A549 (cell line): ENCODE results near the gene SMIM20. TPM values are rescaled to one million over a fixed set of nuclear protein-coding genes. Genes with fewer than 3 reads are reported as not detected.

ENCODE experiments used
- ATAC-seq, 2 experiments: fragments of 200-7000 bp in 1 of 2; fragments of >200 bp in 1 of 2; cut with Nextera tagmentation in 1 of 2; cut with Tn5 transposase in 1 of 2; 3 replicates each; pipeline versions ENCODE4 v1.8.0 to v1.9.1; 2018 to 2020; ENCODE audit warnings: mild to moderate bottlenecking in 1 of 2, moderate library complexity in 1 of 2
- CTCF ChIA-PET: fragments of 300-600 bp; sonication (Branson Sonifier 250); formaldehyde crosslinking; extraction: SDS; loops from one replicate; lab custom pipeline; 2021; ENCODE audit warnings: antibody characterized with exemption, inconsistent platforms; lab: Yijun Ruan, JAX
- POLR2A ChIA-PET: fragments of 350-600 bp; formaldehyde crosslinking; extraction: SDS; loops from one replicate; lab custom pipeline; 2021; ENCODE audit warnings: antibody characterized with exemption, inconsistent platforms; lab: Yijun Ruan, JAX
- DNase-seq, 2 experiments: peaks; one replicate each; pipeline versions ENCODE4 v3.0.0 to v3.0.0-alpha.2; 2011 to 2016; ENCODE audit warnings: low read depth in 1 of 2, low spot score in 1 of 2
- FAIRE-seq: peaks from 2 replicates; lab custom pipeline; 2011; peaks lifted over from hg19 to GRCh38; lab: Jason Lieb, UNC
- H3K27ac ChIP-seq, 2 experiments: fragments of >200 bp; sonication (Bioruptor Twin); formaldehyde crosslinking; 3 replicates each; pipeline ENCODE4 v1.5.1; 2016 to 2017
- H3K4me1 ChIP-seq: fragments of >200 bp; sonication (Bioruptor Twin); formaldehyde crosslinking; 3 replicates; pipeline ENCODE4 v1.6.1; 2016
- H3K4me2 ChIP-seq: fragments of >200 bp; sonication (Bioruptor Twin); formaldehyde crosslinking; 3 replicates; pipeline ENCODE4 v1.6.1; 2016
- H3K4me3 ChIP-seq: fragments of >200 bp; sonication (Bioruptor Twin); formaldehyde crosslinking; 3 replicates; pipeline ENCODE4 v1.5.1; 2016
- H3K9me3 ChIP-seq: fragments of >200 bp; sonication (Bioruptor Twin); formaldehyde crosslinking; 3 replicates; pipeline ENCODE4 v1.6.1; 2016
- CBX2 ChIP-seq: fragments of 200-600 bp; sonication (generic); IDR thresholded peaks from 2 replicates; pipeline ENCODE4 v1.6.1; 2016; ENCODE audit warnings: low read depth, mild to moderate bottlenecking, borderline replicate concordance
- CEBPB ChIP-seq, 2 experiments: fragments of >200 bp in 1 of 2; sonication (Bioruptor Twin) in 1 of 2; formaldehyde crosslinking in 1 of 2; IDR thresholded peaks; 2 replicates each; pipeline ENCODE4 v1.6.1; 2012 to 2016
- CHD2 ChIP-seq: fragments of 150-350 bp; IDR thresholded peaks from 2 replicates; pipeline ENCODE4 v1.6.1; 2014; ENCODE audit warnings: low read length; ENCODE audit not compliant: partially characterized antibody
- CHD4 ChIP-seq: fragments of 200-600 bp; sonication (generic); IDR thresholded peaks from 2 replicates; pipeline ENCODE4 v1.6.1; 2016; ENCODE audit warnings: antibody characterized with exemption, mild to moderate bottlenecking, borderline replicate concordance
- EP300 ChIP-seq, 2 experiments: fragments of >200 bp; sonication (Bioruptor Twin); formaldehyde crosslinking; IDR thresholded peaks; 2 replicates in 1 of 2; 3 replicates in 1 of 2; pipeline ENCODE4 v1.6.1; 2016 to 2017
- FOSB ChIP-seq: fragments of 250-450 bp; sonication (Bioruptor Pico); IDR thresholded peaks from 2 replicates; pipeline ENCODE4 v1.5.0; 2020; ENCODE audit warnings: mild to moderate bottlenecking, moderate library complexity
- JUN ChIP-seq, 2 experiments: fragments of >200 bp; sonication (Bioruptor Twin); formaldehyde crosslinking; IDR thresholded peaks; 2 replicates in 1 of 2; 3 replicates in 1 of 2; pipeline ENCODE4 v1.6.1; 2016 to 2017
- JUNB ChIP-seq: fragments of >200 bp; sonication (Bioruptor Twin); formaldehyde crosslinking; IDR thresholded peaks from 2 replicates; pipeline ENCODE4 v1.6.1; 2016
- NR3C1 ChIP-seq: fragments of >200 bp; sonication (Bioruptor Twin); formaldehyde crosslinking; IDR thresholded peaks from 3 replicates; pipeline ENCODE4 v1.6.1; 2017
- PHF8 ChIP-seq: fragments of 200-600 bp; sonication (generic); IDR thresholded peaks from 2 replicates; pipeline ENCODE4 v1.6.1; 2016; ENCODE audit warnings: low read depth, mild to moderate bottlenecking, antibody characterized with exemption, moderate library complexity, borderline replicate concordance
- RARB ChIP-seq: fragments of 250-450 bp; sonication (Bioruptor Pico); IDR thresholded peaks from 2 replicates; pipeline ENCODE4 v1.8.0; 2021; ENCODE audit warnings: mild to moderate bottlenecking, moderate library complexity
- RFX5 ChIP-seq: fragments of 450-650 bp; IDR thresholded peaks from 2 replicates; pipeline ENCODE4 v1.7.1; 2014; ENCODE audit warnings: antibody characterized with exemption, mild to moderate bottlenecking, moderate library complexity
- TP53 ChIP-seq: fragments of 250-450 bp; sonication (Bioruptor Pico); IDR thresholded peaks from 2 replicates; pipeline ENCODE4 v1.5.0; 2021; ENCODE audit warnings: mild to moderate bottlenecking, moderate library complexity
- ZC3H11A ChIP-seq: fragments of 450-650 bp; IDR thresholded peaks from 2 replicates; pipeline ENCODE4 v1.6.1; 2014; ENCODE audit warnings: antibody characterized with exemption, mild to moderate bottlenecking
- WGBS: methylation state at CpG from one replicate; pipeline ENCODE4 v1.1.6; 2017; ENCODE audit errors: missing lambda C conversion rate; 5-methylcytosine and 5-hydroxymethylcytosine counted together
- polyA plus RNA-seq, 4 experiments: library from polyadenylated mRNA; depleted of rRNA in 3 of 4; stranded (reverse); fragments of >200 nt; fragmentation: RNase III in 1 of 4; extraction: RNeasy Plus Mini Kit Qiagen cat#74134 plus additional on column Dnase treatment in 1 of 4; gene quantifications; 2 replicates in 3 of 4; 3 replicates in 1 of 4; pipeline ENCODE4 v1.2.3, GENCODE V29; 2011 to 2017
- TF ChIP-seq, protein P1 (sequence below): IDR thresholded peaks from 2 replicates; pipeline ENCODE4 v1.6.1; 2012
- TF ChIP-seq, protein P2 (sequence below): fragments of 150-350 bp; IDR thresholded peaks from 2 replicates; pipeline ENCODE4 v1.6.1; 2014; ENCODE audit warnings: low read depth, mild to moderate bottlenecking, low read length
- TF ChIP-seq, protein P3 (sequence below): IDR thresholded peaks from 2 replicates; pipeline ENCODE4 v1.6.1; 2012; ENCODE audit warnings: low read depth, borderline replicate concordance
- TF ChIP-seq, protein P4 (sequence below): fragments of >200 bp; sonication (Bioruptor Twin); formaldehyde crosslinking; IDR thresholded peaks from 3 replicates; pipeline ENCODE4 v1.6.1; 2016
- TF ChIP-seq, protein P5 (sequence below): IDR thresholded peaks from 2 replicates; pipeline ENCODE4 v1.6.1; 2012
- TF ChIP-seq, protein P6 (sequence below): fragments of 250-450 bp; sonication (Bioruptor Pico); IDR thresholded peaks from 2 replicates; pipeline ENCODE4 v1.5.0; 2021; ENCODE audit warnings: mild to moderate bottlenecking, moderate library complexity, borderline replicate concordance

SMIM20 gene
- polyA plus RNA-seq, 2 of the 4 experiments (the other 2 are of a cell fraction), result 32.9 to 50.5 TPM

DNA sequence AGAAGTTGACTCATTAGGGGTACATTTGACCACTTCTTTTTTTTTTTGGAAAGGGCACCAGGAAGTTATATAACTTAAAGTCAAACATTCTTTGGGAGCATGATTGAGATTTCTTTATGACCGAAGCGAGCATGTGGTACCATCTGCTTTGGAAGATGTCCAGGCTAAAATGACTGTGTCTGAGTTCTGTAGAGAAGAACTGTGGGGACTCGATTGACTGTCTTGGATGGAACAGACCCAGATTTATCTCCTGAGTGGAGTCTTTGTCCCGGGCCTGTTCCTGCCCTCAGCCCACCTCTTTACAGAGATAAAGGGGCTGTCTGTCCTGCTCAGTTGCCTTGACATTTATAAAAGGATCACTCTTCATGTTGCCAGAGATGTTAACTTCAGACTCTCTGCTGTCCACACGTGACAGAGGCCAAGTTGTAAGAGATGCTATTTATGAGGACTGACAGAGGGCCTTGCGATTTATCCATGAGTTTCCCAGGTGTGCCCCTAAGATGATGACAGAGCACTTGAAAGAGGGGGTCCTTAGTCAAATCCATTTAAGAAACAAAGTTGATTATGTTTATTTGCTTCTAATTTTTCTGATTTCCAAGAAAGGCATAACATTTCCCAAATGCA lies 16.8 kb downstream of the SMIM20 start:
- Histone ChIP-seq H3K4me1 (no peaks in the 10 kb centered on the region), H3K27ac (no peak overlapping the region), H3K4me2 (no peak overlapping the region), H3K4me3 (no peak overlapping the region)
- DNase-seq, result no peak
- WGBS, result 83% methylated on average over 6 of the region's 6 CpGs
- no peak for ATAC-seq
- no peak for FAIRE-seq
- TF ChIP-seq NR3C1 (no peak), CBX2 (no peak), CEBPB (IDR thresholded peaks at IDR 0.05) (no peak)
- TF ChIP-seq, protein P1, sequence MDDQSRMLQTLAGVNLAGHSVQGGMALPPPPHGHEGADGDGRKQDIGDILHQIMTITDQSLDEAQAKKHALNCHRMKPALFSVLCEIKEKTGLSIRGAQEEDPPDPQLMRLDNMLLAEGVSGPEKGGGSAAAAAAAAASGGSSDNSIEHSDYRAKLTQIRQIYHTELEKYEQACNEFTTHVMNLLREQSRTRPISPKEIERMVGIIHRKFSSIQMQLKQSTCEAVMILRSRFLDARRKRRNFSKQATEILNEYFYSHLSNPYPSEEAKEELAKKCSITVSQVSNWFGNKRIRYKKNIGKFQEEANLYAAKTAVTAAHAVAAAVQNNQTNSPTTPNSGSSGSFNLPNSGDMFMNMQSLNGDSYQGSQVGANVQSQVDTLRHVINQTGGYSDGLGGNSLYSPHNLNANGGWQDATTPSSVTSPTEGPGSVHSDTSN, result no peak
- TF ChIP-seq, all 56 proteins: peak for 0
- no peaks in the 10 kb centered on the region for H3K9me3 ChIP-seq
- ChIA-PET CTCF (no interaction called here), POLR2A (no interaction called here)

DNA sequence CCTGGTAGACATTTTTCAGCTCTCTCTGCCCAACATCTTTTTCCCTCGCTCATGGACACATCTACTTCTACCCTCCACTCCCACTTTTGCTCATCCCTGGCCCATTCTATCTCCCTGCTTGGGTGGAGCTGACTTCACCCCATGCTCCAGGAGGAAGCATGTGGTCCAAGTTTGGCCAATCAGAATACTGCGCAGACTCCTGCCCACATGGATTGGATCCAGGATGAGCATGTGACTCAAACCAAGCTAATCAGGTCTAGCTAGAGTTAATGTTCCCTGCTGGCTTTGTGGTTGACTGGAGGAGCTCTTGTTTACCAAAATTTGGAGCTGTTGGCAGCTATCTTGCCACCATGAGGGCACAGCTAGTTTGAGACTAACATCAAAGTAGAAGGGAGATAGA lies 22.7 kb downstream of the SMIM20 start:
- FAIRE-seq (no peak), DNase-seq (no peak), ATAC-seq (no peak)
- no peaks in the 10 kb centered on the region for H3K9me3 ChIP-seq
- ChIA-PET POLR2A (no interaction called here), CTCF (no interaction called here)
- H3K4me2 ChIP-seq, result no peak overlapping the region
- no peaks in the 10 kb centered on the region for H3K4me1 ChIP-seq
- H3K4me3 ChIP-seq, result no peak overlapping the region
- TF ChIP-seq, protein P2, sequence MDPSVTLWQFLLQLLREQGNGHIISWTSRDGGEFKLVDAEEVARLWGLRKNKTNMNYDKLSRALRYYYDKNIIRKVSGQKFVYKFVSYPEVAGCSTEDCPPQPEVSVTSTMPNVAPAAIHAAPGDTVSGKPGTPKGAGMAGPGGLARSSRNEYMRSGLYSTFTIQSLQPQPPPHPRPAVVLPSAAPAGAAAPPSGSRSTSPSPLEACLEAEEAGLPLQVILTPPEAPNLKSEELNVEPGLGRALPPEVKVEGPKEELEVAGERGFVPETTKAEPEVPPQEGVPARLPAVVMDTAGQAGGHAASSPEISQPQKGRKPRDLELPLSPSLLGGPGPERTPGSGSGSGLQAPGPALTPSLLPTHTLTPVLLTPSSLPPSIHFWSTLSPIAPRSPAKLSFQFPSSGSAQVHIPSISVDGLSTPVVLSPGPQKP, result no peak
- no peak for TF ChIP-seq TP53 (CRISPR knock-in tag)
- no peak for TF ChIP-seq EP300 (IDR thresholded peaks at IDR 0.05)
- whole genome bisulfite sequencing, result 79% methylated on average over 2 of the region's 2 CpGs
- H3K27ac ChIP-seq, result no peak overlapping the region

DNA sequence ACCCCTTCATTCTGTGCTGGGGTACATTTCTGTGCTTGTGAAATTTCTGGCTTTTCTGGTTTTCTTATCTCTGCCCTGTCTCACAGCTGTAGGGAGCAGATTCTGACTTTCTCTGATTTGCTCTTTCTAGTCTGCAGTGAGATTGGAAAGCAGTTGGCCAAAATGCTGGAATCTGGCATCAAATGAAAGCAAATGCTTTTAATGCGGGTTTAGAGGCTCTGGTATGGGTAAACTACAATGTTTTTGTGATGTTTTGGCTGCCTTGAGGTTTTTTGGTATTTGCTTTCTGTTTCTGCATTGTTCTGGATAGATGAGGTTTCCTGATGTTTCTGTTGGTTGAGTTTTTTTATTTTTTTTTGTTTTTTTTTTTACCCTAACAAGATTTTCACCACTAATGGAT lies 23.8 kb downstream of the SMIM20 start:
- POLR2A ChIA-PET, result no interaction called here
- no peak for FAIRE-seq
- Histone ChIP-seq H3K4me2 (no peak overlapping the region), H3K27ac (no peak overlapping the region), H3K9me3 (no peaks in the 10 kb centered on the region), H3K4me1 (no peaks in the 10 kb centered on the region), H3K4me3 (no peak overlapping the region)
- 19% methylated on average over 1 of the region's 1 CpG for WGBS
- DNase-seq, result no peak
- CTCF ChIA-PET, result no interaction called here
- no peak for ATAC-seq
- no peak for TF ChIP-seq PHF8
- TF ChIP-seq JUN (IDR thresholded peaks at IDR 0.05), result no peak
- TF ChIP-seq NR3C1, result no peak
- TF ChIP-seq, protein P3, sequence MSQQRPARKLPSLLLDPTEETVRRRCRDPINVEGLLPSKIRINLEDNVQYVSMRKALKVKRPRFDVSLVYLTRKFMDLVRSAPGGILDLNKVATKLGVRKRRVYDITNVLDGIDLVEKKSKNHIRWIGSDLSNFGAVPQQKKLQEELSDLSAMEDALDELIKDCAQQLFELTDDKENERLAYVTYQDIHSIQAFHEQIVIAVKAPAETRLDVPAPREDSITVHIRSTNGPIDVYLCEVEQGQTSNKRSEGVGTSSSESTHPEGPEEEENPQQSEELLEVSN, result no peak

DNA sequence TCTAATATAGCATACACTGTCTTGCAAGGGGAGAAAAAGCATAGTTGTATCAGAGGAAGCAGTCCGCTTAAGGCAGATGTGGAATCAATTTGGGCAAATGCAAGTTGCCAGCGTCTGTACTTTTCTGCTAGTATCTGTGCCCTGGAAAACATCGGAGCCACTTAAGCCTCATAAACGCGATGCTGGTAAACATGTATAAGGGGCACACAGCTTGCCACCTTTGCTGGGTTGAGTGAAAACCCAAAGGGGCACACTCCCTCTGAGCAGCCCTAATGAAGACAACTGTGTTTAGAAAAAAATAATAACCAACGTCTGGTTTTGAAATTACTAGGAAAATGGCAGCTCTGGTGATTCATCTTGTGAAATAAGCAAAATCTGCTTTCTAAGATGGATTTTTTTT lies 24.3 kb downstream of the SMIM20 start:
- 66% methylated on average over 6 of the region's 6 CpGs for WGBS
- TF ChIP-seq, protein P2, result no peak
- no peak for TF ChIP-seq RARB (CRISPR knock-in tag)
- TF ChIP-seq, all 56 proteins: peak for 0
- DNase-seq (no peak), ATAC-seq (no peak), FAIRE-seq (no peak)
- Histone ChIP-seq H3K4me1 (no peaks in the 10 kb centered on the region), H3K27ac (no peak overlapping the region), H3K4me3 (no peak overlapping the region), H3K4me2 (no peak overlapping the region), H3K9me3 (no peaks in the 10 kb centered on the region)
- POLR2A ChIA-PET, result no interaction called here
- CTCF ChIA-PET, result no interaction called here

DNA sequence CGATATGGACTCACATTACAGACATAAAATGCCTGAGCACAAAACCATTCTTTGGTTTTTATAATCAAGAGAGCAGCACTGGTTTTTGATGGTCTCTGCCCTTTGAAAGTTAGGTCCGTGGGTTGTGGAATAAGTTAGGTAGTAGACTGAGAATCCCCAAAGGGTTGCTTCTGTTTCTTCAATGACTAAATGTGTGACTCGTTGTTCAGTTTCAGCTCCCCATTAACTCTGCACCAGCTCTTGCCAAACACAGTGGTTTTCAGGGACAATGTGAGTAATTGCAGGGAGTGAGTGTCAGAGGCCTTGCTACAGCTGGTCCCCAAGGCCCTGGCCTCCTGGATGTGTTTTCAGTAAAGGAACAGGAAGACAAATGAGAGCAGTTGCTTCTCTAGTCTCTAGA lies 24.8 kb downstream of the SMIM20 start:
- Histone ChIP-seq H3K4me1 (no peaks in the 10 kb centered on the region), H3K4me2 (no peak overlapping the region), H3K4me3 (no peak overlapping the region), H3K9me3 (no peaks in the 10 kb centered on the region), H3K27ac (no peak overlapping the region)
- no peak for DNase-seq
- FAIRE-seq, result no peak
- WGBS, result 31% methylated on average over 3 of the region's 3 CpGs
- ATAC-seq, result no peak
- CTCF ChIA-PET, result no interaction called here
- POLR2A ChIA-PET, result no interaction called here
- TF ChIP-seq JUNB (no peak), CHD4 (no peak), RFX5 (no peak), ZC3H11A (no peak), CHD2 (no peak), FOSB (CRISPR knock-in tag) (no peak)
- TF ChIP-seq, protein P4, sequence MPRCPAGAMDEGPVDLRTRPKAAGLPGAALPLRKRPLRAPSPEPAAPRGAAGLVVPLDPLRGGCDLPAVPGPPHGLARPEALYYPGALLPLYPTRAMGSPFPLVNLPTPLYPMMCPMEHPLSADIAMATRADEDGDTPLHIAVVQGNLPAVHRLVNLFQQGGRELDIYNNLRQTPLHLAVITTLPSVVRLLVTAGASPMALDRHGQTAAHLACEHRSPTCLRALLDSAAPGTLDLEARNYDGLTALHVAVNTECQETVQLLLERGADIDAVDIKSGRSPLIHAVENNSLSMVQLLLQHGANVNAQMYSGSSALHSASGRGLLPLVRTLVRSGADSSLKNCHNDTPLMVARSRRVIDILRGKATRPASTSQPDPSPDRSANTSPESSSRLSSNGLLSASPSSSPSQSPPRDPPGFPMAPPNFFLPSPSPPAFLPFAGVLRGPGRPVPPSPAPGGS, result no peak
- TF ChIP-seq, protein P5, sequence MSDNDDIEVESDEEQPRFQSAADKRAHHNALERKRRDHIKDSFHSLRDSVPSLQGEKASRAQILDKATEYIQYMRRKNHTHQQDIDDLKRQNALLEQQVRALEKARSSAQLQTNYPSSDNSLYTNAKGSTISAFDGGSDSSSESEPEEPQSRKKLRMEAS, result no peak
- TF ChIP-seq, protein P6, sequence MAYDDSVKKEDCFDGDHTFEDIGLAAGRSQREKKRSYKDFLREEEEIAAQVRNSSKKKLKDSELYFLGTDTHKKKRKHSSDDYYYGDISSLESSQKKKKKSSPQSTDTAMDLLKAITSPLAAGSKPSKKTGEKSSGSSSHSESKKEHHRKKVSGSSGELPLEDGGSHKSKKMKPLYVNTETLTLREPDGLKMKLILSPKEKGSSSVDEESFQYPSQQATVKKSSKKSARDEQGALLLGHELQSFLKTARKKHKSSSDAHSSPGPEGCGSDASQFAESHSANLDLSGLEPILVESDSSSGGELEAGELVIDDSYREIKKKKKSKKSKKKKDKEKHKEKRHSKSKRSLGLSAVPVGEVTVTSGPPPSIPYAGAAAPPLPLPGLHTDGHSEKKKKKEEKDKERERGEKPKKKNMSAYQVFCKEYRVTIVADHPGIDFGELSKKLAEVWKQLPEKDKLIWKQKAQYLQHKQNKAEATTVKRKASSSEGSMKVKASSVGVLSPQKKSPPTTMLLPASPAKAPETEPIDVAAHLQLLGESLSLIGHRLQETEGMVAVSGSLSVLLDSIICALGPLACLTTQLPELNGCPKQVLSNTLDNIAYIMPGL (CRISPR knock-in tag), result no peak
